ENCODE data around the gene LIME1. TPM values are rescaled to one million over a fixed set of nuclear protein-coding genes. Genes with fewer than 3 reads are reported as not detected.

LIME1 gene
- total and polyA plus RNA-seq, 9 of the 15 experiments (the other 6 are each of a cell fraction or from before 2014, with no cell fraction given), result 0.11 to 17.1 (median 2.8) TPM; not detected in 2

DNA sequence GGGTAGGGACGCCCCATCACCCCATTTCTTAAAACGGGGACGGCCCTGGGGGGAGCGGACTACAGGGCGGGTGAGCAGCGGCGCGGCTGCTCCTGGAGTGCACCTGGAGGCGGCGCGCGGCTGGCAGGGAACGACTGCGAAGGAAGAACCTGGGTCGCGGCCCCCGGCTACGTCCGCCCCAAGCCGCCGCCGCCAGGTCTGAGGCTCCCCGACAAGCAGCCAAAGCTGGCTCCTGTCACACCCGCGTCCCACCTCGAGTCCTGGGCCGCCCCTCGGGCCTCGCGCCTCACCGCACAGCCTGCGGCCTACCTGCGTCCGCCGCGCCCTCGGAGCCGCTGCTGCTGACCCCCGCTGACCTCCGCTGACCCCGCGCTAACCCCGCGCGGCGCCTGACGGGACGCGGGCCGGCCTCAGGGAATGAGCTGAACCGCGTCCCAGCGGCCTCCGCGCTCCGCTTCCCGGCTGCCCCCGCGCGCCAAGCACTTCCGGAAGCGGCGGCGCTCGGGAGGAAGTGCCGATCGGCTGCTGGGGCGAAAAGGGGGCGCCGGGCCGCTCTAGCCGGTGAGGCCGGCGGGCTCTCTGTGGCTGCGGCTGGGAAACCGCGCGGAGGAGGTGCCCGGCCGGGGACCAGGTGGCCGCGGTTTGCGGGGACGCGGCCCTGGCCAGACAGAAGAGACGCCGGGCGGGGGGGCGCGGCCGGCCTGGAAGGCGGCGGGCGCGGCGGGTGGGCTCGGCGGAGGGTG lies 28.7 kb upstream of the LIME1 start, which contains the start of the genes ARFRP1 and ZGPAT (continued):
- TF ChIP-seq E4F1 (CRISPR knock-in tag; IDR thresholded peaks at IDR 0.05; ENCODE audit: borderline replicate concordance), result no peak
- TF ChIP-seq, protein P1, sequence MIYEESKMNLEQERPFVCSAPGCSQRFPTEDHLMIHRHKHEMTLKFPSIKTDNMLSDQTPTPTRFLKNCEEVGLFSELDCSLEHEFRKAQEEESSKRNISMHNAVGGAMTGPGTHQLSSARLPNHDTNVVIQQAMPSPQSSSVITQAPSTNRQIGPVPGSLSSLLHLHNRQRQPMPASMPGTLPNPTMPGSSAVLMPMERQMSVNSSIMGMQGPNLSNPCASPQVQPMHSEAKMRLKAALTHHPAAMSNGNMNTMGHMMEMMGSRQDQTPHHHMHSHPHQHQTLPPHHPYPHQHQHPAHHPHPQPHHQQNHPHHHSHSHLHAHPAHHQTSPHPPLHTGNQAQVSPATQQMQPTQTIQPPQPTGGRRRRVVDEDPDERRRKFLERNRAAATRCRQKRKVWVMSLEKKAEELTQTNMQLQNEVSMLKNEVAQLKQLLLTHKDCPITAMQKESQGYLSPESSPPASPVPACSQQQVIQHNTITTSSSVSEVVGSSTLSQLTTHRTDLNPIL (CRISPR knock-in tag; IDR thresholded peaks at IDR 0.05), result no peak
- TF ChIP-seq JUN (IDR thresholded peaks at IDR 0.05; ENCODE audit: borderline replicate concordance, low read depth, low read length), result peak; percentile 47; the same call in 1 of the 2 replicates
- peak; percentile 87 for TF ChIP-seq JUN (CRISPR knock-in tag; IDR thresholded peaks at IDR 0.05; ENCODE audit: borderline replicate concordance)
- TF ChIP-seq KDM1A (IDR thresholded peaks at IDR 0.05), result no peak
- TF ChIP-seq ATF7 (IDR thresholded peaks at IDR 0.05), result peak; percentile 80
- no peak for TF ChIP-seq BHLHE40 (IDR thresholded peaks at IDR 0.05; ENCODE audit: low read length)
- no peak for TF ChIP-seq HDAC3 (IDR thresholded peaks at IDR 0.05; ENCODE audit: borderline replicate concordance, partially characterized antibody)
- no peak for TF ChIP-seq ETV5 (CRISPR knock-in tag; IDR thresholded peaks at IDR 0.05; ENCODE audit: low read depth)
- TF ChIP-seq OTX1 (CRISPR knock-in tag; IDR thresholded peaks at IDR 0.05), result no peak
- TF ChIP-seq RBFOX2 (IDR thresholded peaks at IDR 0.05; ENCODE audit: low read depth, low read length), result peak; percentile 89
- TF ChIP-seq ZNF75A (CRISPR knock-in tag; IDR thresholded peaks at IDR 0.05), result no peak
- no peak for TF ChIP-seq EHMT2 (IDR thresholded peaks at IDR 0.05)
- TF ChIP-seq RB1 (IDR thresholded peaks at IDR 0.05; ENCODE audit: low read depth), result peak; percentile 92
- no peak for TF ChIP-seq ARID1B (IDR thresholded peaks at IDR 0.05)
- no peak for TF ChIP-seq NELFE (IDR thresholded peaks at IDR 0.05; ENCODE audit: insufficient read depth, insufficient read length)
- TF ChIP-seq NFE2 (IDR thresholded peaks at IDR 0.05; ENCODE audit: low read depth), result no peak
- no peak for TF ChIP-seq ILK (tag; IDR thresholded peaks at IDR 0.05; ENCODE audit: borderline replicate concordance, low read depth)
- TF ChIP-seq TEAD2 (tag; IDR thresholded peaks at IDR 0.05), result no peak
- no peak for TF ChIP-seq BRCA1 (IDR thresholded peaks at IDR 0.05)
- TF ChIP-seq BRCA1 (CRISPR knock-in tag; IDR thresholded peaks at IDR 0.05), result no peak
- no peak for TF ChIP-seq PHF21A (IDR thresholded peaks at IDR 0.05; ENCODE audit: borderline replicate concordance, low read depth)
- no peak for TF ChIP-seq PHB2 (IDR thresholded peaks at IDR 0.05; ENCODE audit: low read depth)
- TF ChIP-seq HDAC8 (tag; IDR thresholded peaks at IDR 0.05), result peak; percentile 41; the same call in 1 of the 2 replicates
- no peak for TF ChIP-seq LCOR (CRISPR knock-in tag; IDR thresholded peaks at IDR 0.05)
- TF ChIP-seq MAFK (IDR thresholded peaks at IDR 0.05; ENCODE audit: low read length), result no peak
- no peak for TF ChIP-seq PTBP1 (IDR thresholded peaks at IDR 0.05; ENCODE audit: low read depth, low read length)
